Stimulated activated CD4-positive, alpha-beta T cell treated with anti-CD3 and anti-CD28 coated beads, Interleukin-2, amount 100 ng/mL, for 4 hours (primary cell): ENCODE results near the gene ZPR1.
"Not testable (repeated sequence)": the region's sequence is repeated elsewhere in the genome, so short reads cannot be mapped to it uniquely, and the experiment has no call there.

Source experiments
- DNase-seq: peaks from one replicate; pipeline ENCODE4 v3.0.0-alpha.2; 2020; ENCODE audit warnings: low read depth

ZPR1 gene

GRCh38 chr11:116756044-116756443 lies 31.8 kb downstream of the ZPR1 start:
- DNase-seq = not testable (repeated sequence)

GRCh38 chr11:116750070-116750718 lies 37.6 kb downstream of the ZPR1 start:
- no peak for DNase-seq

GRCh38 chr11:116742104-116742503 lies 45.7 kb downstream of the ZPR1 start:
- DNase-seq = no peak

- no peak for DNase-seq
Measured at GRCh38 chr11:116740741-116741140, 47.1 kb downstream of the ZPR1 start.

GRCh38 chr11:116738975-116739374 lies 48.8 kb downstream of the ZPR1 start:
- no peak for DNase-seq

GRCh38 chr11:116736763-116737162 lies 51.1 kb downstream of the ZPR1 start:
- no peak for DNase-seq

- no peak for DNase-seq
Measured at GRCh38 chr11:116733969-116734508, 53.8 kb downstream of the ZPR1 start.

- DNase-seq = no peak
Measured at GRCh38 chr11:116733043-116733755, 54.6 kb downstream of the ZPR1 start.

- DNase-seq = peak; percentile 26
Measured at GRCh38 chr11:116732271-116733042, 55.4 kb downstream of the ZPR1 start.

- no peak for DNase-seq
Measured at GRCh38 chr11:116731821-116732220, 56.0 kb downstream of the ZPR1 start.

GRCh38 chr11:116731097-116731761 lies 56.6 kb downstream of the ZPR1 start:
- no peak for DNase-seq

GRCh38 chr11:116730601-116731000 lies 57.2 kb downstream of the ZPR1 start:
- DNase-seq = no peak

- DNase-seq = no peak
Measured at GRCh38 chr11:116730241-116730561, 57.6 kb downstream of the ZPR1 start.

- DNase-seq = no peak
Measured at GRCh38 chr11:116729501-116730240, 58.2 kb downstream of the ZPR1 start.

GRCh38 chr11:116727990-116728389 lies 59.8 kb downstream of the ZPR1 start:
- no peak for DNase-seq

- no peak for DNase-seq
Measured at GRCh38 chr11:116725434-116726221, 62.2 kb downstream of the ZPR1 start.

GRCh38 chr11:116724813-116725212 lies 63.0 kb downstream of the ZPR1 start:
- DNase-seq = no peak
